Cardiac muscle cell (in vitro differentiated cells and primary cell): ENCODE measurements around the gene CCDC134. TPM values are rescaled to one million over a fixed set of nuclear protein-coding genes. Genes with fewer than 3 reads are reported as not detected.
A peak's percentile ranks its signal among the peaks of the same experiment; 100 is the strongest.

Experiments
- DNase-seq, 2 donors: peaks; one replicate each; pipeline versions ENCODE4 v3.0.0 to v3.0.0-alpha.2; 2010 to 2017; ENCODE audit warnings: low read depth in 1 of 2, low spot score in 1 of 2
- H3K27ac ChIP-seq: fragments of 200-600 bp; sonication (generic); 2 replicates; pipeline ENCODE4 v1.5.1; 2016
- H3K27me3 ChIP-seq: fragments of 200-600 bp; sonication (generic); 2 replicates; pipeline ENCODE4 v1.6.0; 2016; ENCODE audit warnings: control low read depth
- H3K36me3 ChIP-seq: fragments of 200-600 bp; sonication (generic); 2 replicates; pipeline ENCODE4 v1.5.1; 2016; ENCODE audit warnings: control low read depth
- H3K4me1 ChIP-seq: fragments of 200-600 bp; sonication (generic); 2 replicates; pipeline ENCODE4 v1.8.1; 2017; ENCODE audit warnings: low read depth, mild to moderate bottlenecking, mixed run types
- H3K4me3 ChIP-seq: fragments of 200-600 bp; sonication (generic); 2 replicates; pipeline ENCODE4 v1.5.1; 2016; ENCODE audit warnings: mild to moderate bottlenecking
- H3K9me3 ChIP-seq: fragments of 200-600 bp; sonication (generic); 2 replicates; pipeline ENCODE4 v1.5.1; 2017; ENCODE audit warnings: low read depth, mild to moderate bottlenecking, control low read depth
- CTCF ChIP-seq: IDR thresholded peaks from 2 replicates; pipeline ENCODE4 v1.5.1; 2012; ENCODE audit warnings: low read depth, mild to moderate bottlenecking, low read length
- polyA plus RNA-seq: library from polyadenylated mRNA; unstranded; fragments of >200 nt; fragmentation: Nextera tagmentation; extraction: Ambion mirVana; gene quantifications from 2 replicates; pipeline ENCODE4 v1.2.1, GENCODE V29; 2016
- total RNA-seq: library from RNA; depleted of rRNA; stranded (reverse); fragments of >200 nt; gene quantifications from 2 replicates; pipeline ENCODE4 v1.2.3, GENCODE V29; 2016

The CCDC134 gene
- total and polyA plus RNA-seq, 2 experiments from 2014 or later: 11.5 to 19.3 TPM

DNA sequence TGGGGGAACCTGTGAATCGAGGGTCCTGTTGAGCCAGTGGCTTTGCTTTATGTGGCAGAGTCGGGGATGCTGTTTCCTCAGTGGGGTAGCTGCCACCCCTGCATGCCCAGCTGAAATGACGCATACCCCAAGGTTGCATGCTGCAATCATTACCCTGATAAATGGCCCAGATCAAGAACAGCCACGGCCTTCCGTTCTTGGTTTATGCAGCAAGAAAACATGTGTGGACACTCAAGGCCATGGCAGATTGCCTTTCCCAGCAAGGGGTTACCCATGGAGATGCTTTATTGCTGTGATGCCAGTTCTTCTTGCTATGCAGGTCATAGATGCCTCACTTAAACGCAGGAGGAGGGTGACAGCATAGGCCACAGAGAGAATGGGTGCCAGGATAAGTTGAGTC lies 18.1 kb downstream of the CCDC134 start:
- H3K36me3 ChIP-seq: peaks cover 4% of the 10 kb centered on the region
- peaks cover 2% of the 10 kb centered on the region for H3K4me1 ChIP-seq
- TF ChIP-seq CTCF: no peak
- no peak for DNase-seq
- no peaks in the 10 kb centered on the region for H3K9me3 ChIP-seq
- H3K4me3 ChIP-seq: no peak overlapping the region
- no peaks in the 10 kb centered on the region for H3K27me3 ChIP-seq
- no peak overlapping the region for H3K27ac ChIP-seq

DNA sequence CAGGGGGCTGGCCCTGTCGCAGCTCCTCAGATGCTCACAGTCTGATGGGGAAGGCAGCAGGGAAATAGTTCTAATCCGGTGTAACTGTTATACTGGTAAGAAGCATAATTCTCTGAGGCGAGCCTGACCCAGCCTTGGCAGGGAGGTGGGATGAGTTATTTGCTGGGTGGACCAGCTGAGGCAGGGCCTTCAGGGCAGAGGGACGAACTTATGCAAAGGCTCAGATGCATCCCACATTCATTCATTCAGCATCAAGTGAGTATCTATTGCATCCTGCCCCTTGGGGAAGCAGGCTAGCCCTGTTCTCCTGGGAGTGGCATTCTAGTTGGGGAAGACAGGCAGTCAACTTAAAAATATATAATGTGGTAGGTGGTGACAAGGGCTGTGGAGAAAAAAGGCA lies 18.8 kb downstream of the CCDC134 start:
- no peak overlapping the region for H3K4me3 ChIP-seq
- H3K27ac ChIP-seq: no peak overlapping the region
- H3K36me3 ChIP-seq: peaks cover 3% of the 10 kb centered on the region
- DNase-seq: no peak
- H3K9me3 ChIP-seq: no peaks in the 10 kb centered on the region
- H3K27me3 ChIP-seq: no peaks in the 10 kb centered on the region
- H3K4me1 ChIP-seq: peaks cover 2% of the 10 kb centered on the region
- TF ChIP-seq CTCF: no peak

- TF ChIP-seq CTCF: no peak
- no peaks in the 10 kb centered on the region for H3K27me3 ChIP-seq
- DNase-seq: no peak
- peaks cover 3% of the 10 kb centered on the region for H3K36me3 ChIP-seq
- peaks cover 2% of the 10 kb centered on the region for H3K4me1 ChIP-seq
- no peak overlapping the region for H3K4me3 ChIP-seq
- H3K9me3 ChIP-seq: no peaks in the 10 kb centered on the region
- H3K27ac ChIP-seq: no peak overlapping the region
These were observed 20.0 kb downstream of the CCDC134 start for GRCh38 chr22:41820447-41820846.

- H3K36me3 ChIP-seq: peaks cover 3% of the 10 kb centered on the region
- H3K4me1 ChIP-seq: peaks cover 14% of the 10 kb centered on the region
- no peak overlapping the region for H3K4me3 ChIP-seq
- no peaks in the 10 kb centered on the region for H3K9me3 ChIP-seq
- TF ChIP-seq CTCF: no peak
- no peaks in the 10 kb centered on the region for H3K27me3 ChIP-seq
- H3K27ac ChIP-seq: no peak overlapping the region
- DNase-seq: no peak
These were observed 21.2 kb downstream of the CCDC134 start for GRCh38 chr22:41821471-41822316.

DNA sequence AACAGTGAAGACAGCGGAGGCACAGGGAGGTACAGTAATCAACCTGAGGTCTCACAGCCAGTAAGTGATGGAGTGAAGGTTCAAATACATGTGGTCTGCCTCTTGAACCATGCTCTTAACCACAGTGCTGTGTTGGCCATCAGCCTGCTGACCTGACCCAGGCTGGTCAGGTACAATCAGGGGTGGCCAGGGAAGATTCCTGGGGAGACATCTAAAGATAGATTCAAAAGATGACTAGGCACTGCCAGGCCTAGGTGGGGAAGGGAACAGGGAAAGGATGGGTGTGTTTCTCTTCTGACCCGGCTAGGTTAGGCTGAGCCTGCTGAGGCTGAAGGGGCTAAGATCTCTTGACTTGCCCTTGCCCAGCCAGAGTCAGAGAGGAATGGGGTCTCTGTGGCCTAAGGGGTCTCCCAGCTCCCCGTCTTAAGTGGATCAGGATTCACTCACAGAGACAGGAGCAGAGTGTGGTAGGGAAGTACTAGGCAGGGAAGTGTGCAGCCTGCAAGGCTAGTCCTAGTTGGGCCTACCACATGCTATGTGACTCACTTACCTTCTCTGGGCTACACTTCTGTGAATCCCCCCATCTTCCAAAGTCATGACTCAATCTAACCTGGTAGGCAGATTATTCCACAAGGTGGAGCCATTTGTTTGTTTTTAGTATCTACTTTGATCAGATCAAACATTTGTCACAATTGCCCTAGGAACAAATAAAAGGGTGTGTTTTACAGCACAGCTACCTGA lies 22.0 kb downstream of the CCDC134 start:
- no peak overlapping the region for H3K27ac ChIP-seq
- H3K9me3 ChIP-seq: no peaks in the 10 kb centered on the region
- H3K4me1 ChIP-seq: peaks cover 17% of the 10 kb centered on the region
- peaks cover 3% of the 10 kb centered on the region for H3K36me3 ChIP-seq
- no peak overlapping the region for H3K4me3 ChIP-seq
- H3K27me3 ChIP-seq: no peaks in the 10 kb centered on the region
- peak in 1 of 2 donors; percentile 63 for DNase-seq
- peak; percentile 44 for TF ChIP-seq CTCF
